Spleen (tissue), 11 donors: ENCODE results near the gene ZEB1. TPM values are rescaled to one million over a fixed set of nuclear protein-coding genes. Genes with fewer than 3 reads are reported as not detected.

Source experiments
- DNase-seq: peaks from one replicate; pipeline ENCODE4 v3.0.0-alpha.2; 2020
- H3K27ac ChIP-seq, 8 donors: fragments of 200-600 bp; sonication (generic) in 7 of 8; 1 replicate in 4 of 8; 2 replicates in 4 of 8; pipeline versions ENCODE4 v1.5.0 to v1.8.0; 2016 to 2021; ENCODE audit warnings: inconsistent platforms in 4 of 8, mild to moderate bottlenecking in 4 of 8, moderate library complexity in 1 of 8
- H3K27me3 ChIP-seq, 7 donors: fragments of 200-600 bp; sonication (generic) in 6 of 7; replicated peaks in 1 of 7; 1 replicate in 4 of 7; 2 replicates in 3 of 7; pipeline versions ENCODE4 v1.5.0 to v1.8.0; 2016 to 2021; ENCODE audit warnings: inconsistent platforms in 3 of 7, mild to moderate bottlenecking in 1 of 7
- H3K36me3 ChIP-seq, 6 donors: fragments of 200-600 bp; sonication (generic) in 5 of 6; 1 replicate in 4 of 6; 2 replicates in 2 of 6; pipeline versions ENCODE4 v1.5.0 to v1.8.0; 2016 to 2021; ENCODE audit warnings: inconsistent platforms in 2 of 6
- H3K4me1 ChIP-seq, 6 donors: fragments of 200-600 bp; sonication (generic) in 5 of 6; 1 replicate in 3 of 6; 2 replicates in 3 of 6; pipeline versions ENCODE4 v1.5.0 to v1.8.0; 2016 to 2021; ENCODE audit warnings: inconsistent platforms in 3 of 6
- H3K4me3 ChIP-seq, 8 donors: fragments of 200-600 bp; sonication (generic) in 7 of 8; 1 replicate in 4 of 8; 2 replicates in 4 of 8; pipeline versions ENCODE4 v1.5.0 to v1.8.0; 2016 to 2021; ENCODE audit warnings: inconsistent platforms in 4 of 8, mild to moderate bottlenecking in 4 of 8, moderate library complexity in 2 of 8
- H3K9me3 ChIP-seq, 8 donors: fragments of 200-600 bp; sonication (generic) in 7 of 8; 1 replicate in 4 of 8; 2 replicates in 4 of 8; pipeline versions ENCODE4 v1.5.0 to v1.8.0; 2016 to 2021; ENCODE audit warnings: inconsistent platforms in 4 of 8
- CTCF ChIP-seq, 11 experiments: fragments of 200-600 bp in 7 of 11; fragments of 450-650 bp in 4 of 11; sonication (generic) in 4 of 11; IDR thresholded peaks in 8 of 11; conservative IDR thresholded peaks in 3 of 11; 1 replicate in 7 of 11; 2 replicates in 4 of 11; pipeline versions ENCODE4 v1.4.0 to v1.8.0; 2016 to 2021; ENCODE audit warnings: antibody characterized with exemption in 11 of 11, inconsistent platforms in 4 of 11, mild to moderate bottlenecking in 1 of 11
- POLR2A ChIP-seq, 3 donors: fragments of 450-650 bp; IDR thresholded peaks; one replicate each; pipeline ENCODE4 v1.5.1; 2017; ENCODE audit warnings: antibody characterized with exemption in 3 of 3, mild to moderate bottlenecking in 1 of 3
- POLR2AphosphoS5 ChIP-seq, 3 donors: sonication (generic); formaldehyde crosslinking; IDR thresholded peaks; one replicate each; pipeline ENCODE4 v1.5.1; 2017; ENCODE audit warnings: antibody characterized with exemption in 3 of 3
- WGBS, 5 donors: extraction: QIAGEN DNeasy Blood & Tissue Kit in 3 of 5; methylation state at CpG; one replicate each; pipeline versions ENCODE4 v1.1.5 to v1.1.7; 2013 to 2018; 5-methylcytosine and 5-hydroxymethylcytosine counted together
- intact Hi-C: fragments of 100-400 bp; cut with DNase I; formaldehyde crosslinking; loops from one replicate; pipeline ENCODE4 v1.15.0; 2023; ENCODE audit warnings: low total_unique reads
- polyA plus RNA-seq, 3 donors: library from polyadenylated mRNA; stranded (reverse); fragments of 200-250 nt; gene quantifications; one replicate each; pipeline ENCODE4 v1.2.1, GENCODE V29; 2013
- total RNA-seq, 7 donors: library from RNA; depleted of rRNA in 3 of 7; stranded (reverse); fragments of >200 nt in 3 of 7; fragmentation: NEBNext Ultra II Directional in 4 of 7; extraction: Animal tissue kit (Norgen Biotek cat#: 25700) in 4 of 7; gene quantifications; one replicate each; pipeline versions ENCODE4 v1.1.0 to v1.2.1, GENCODE V29; 2016 to 2021
- donor health status: healthy with polysubstance abuse.
- donor health status: DM: no; HTN: no; CAD: no; lungs with moderate emphysema.
- donor health status: DM: no; HTN: no; CAD: no.
- donor health status: Bipolar disorder and iron deficiency.
- donor health status: healthy.
- donor health status: DM: no; HTN: no; CAD: no.
- donor health status: DM: yes; HTN: yes; CAD: no.

The ZEB1 gene
- total and polyA plus RNA-seq, 10 donors = 6.6 to 51.8 (median 44.6) TPM

DNA sequence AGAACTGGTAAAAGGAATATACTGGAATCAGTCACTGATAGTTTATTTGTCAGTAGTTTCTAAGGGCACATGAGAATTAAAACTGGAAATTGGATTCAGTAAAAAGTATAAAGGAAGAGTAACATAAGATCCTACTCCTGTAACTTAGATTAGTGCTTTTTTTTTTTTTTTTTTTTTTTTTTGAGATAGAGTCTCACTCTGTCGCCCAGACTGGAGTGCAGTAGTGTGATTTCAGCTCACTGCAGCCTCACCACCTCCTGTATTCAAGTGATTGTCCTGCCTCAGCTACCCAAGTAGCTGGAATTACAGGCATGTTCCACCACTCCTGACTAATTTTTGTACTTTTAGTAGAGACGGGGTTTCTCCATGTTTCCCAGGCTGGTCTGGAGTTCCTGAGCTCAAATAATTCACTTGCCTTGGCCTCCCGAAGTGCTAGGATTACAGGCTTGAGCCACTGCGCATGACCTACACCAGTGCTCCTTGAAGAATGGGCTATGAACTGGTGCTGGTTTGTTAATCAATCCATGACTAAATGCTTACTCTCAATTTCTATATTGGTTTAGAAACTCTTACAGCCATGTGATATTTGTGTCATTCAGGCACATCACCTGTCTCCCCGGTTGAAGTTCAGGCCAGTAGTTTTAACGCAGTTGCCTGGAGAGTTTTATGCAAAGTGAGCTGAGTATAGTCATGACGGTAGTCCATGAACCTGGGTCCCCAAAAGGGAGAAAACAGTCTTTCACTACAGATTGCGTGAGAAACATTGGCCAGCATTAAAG lies 65.0 kb downstream of the ZEB1 start:
- no peaks in the 10 kb centered on the region for H3K27me3 ChIP-seq
- no peaks in the 10 kb centered on the region for H3K9me3 ChIP-seq
- intact Hi-C loops = no loop called here
- H3K4me3 ChIP-seq = no peak overlapping the region
- no peak for DNase-seq
- TF ChIP-seq POLR2AphosphoS5 (IDR thresholded peaks at IDR 0.05) (no peak), CTCF (IDR thresholded peaks at IDR 0.05 in 8 of 11, conservative IDR thresholded peaks at IDR 0.05 in 3 of 11) (no peak), POLR2A (IDR thresholded peaks at IDR 0.05) (no peak)
- peaks cover 0 to 5% (median 0%) of the 10 kb centered on the region in 6 donors for H3K4me1 ChIP-seq
- WGBS, 5 donors = 87 to 91% (median 90%) methylated on average over 8 of the region's 8 CpGs
- H3K27ac ChIP-seq = no peak overlapping the region
- peaks cover 0 to 21% (median 0%) of the 10 kb centered on the region in 6 donors for H3K36me3 ChIP-seq

- Histone ChIP-seq H3K36me3 (peaks cover 0 to 27% (median 0%) of the 10 kb centered on the region in 6 donors), H3K4me1 (peaks cover 0 to 5% (median 0%) of the 10 kb centered on the region in 6 donors), H3K9me3 (no peaks in the 10 kb centered on the region), H3K4me3 (no peak overlapping the region), H3K27me3 (no peaks in the 10 kb centered on the region), H3K27ac (no peak overlapping the region)
- DNase-seq = no peak
- 67 to 99% (median 93%) methylated on average over 2 of the region's 2 CpGs for WGBS, 5 donors
- intact Hi-C loops = no loop called here
- TF ChIP-seq POLR2AphosphoS5 (IDR thresholded peaks at IDR 0.05) (no peak), CTCF (IDR thresholded peaks at IDR 0.05 in 8 of 11, conservative IDR thresholded peaks at IDR 0.05 in 3 of 11) (no peak), POLR2A (IDR thresholded peaks at IDR 0.05) (no peak)
Observed at GRCh38 chr10:31384589-31384949, 65.6 kb downstream of the ZEB1 start.

- intact Hi-C loops = no loop called here
- peaks cover 0 to 39% (median 0%) of the 10 kb centered on the region in 6 donors for H3K36me3 ChIP-seq
Observed at GRCh38 chr10:31390804-31391203, 71.8 kb downstream of the ZEB1 start.

More at GRCh38 chr10:31390804-31391203, 71.8 kb downstream of the ZEB1 start:
- Histone ChIP-seq H3K27ac (no peak overlapping the region), H3K9me3 (no peaks in the 10 kb centered on the region), H3K4me3 (no peak overlapping the region), H3K4me1 (no peaks in the 10 kb centered on the region), H3K27me3 (no peaks in the 10 kb centered on the region)
- TF ChIP-seq CTCF (IDR thresholded peaks at IDR 0.05 in 8 of 11, conservative IDR thresholded peaks at IDR 0.05 in 3 of 11) (no peak), POLR2AphosphoS5 (IDR thresholded peaks at IDR 0.05) (no peak), POLR2A (IDR thresholded peaks at IDR 0.05) (no peak)
- DNase-seq = no peak
- WGBS, 5 donors = 95 to 97% (median 97%) methylated on average over 3 of the region's 3 CpGs
